ENCODE data around the gene MSS51.

The MSS51 gene

GRCh38 chr10:73376679-73377078, 56.7 kb downstream of the MSS51 start:
- H3K36me3 ChIP-seq (ENCODE audit: low read depth), result peaks cover 84% of the 10 kb centered on the region
- no peaks in the 10 kb centered on the region for H3K9me3 ChIP-seq (ENCODE audit: severe bottlenecking)
- H3K27ac ChIP-seq (ENCODE audit: poor library complexity, severe bottlenecking), result no peak overlapping the region
- no peak overlapping the region for H3K4me3 ChIP-seq (ENCODE audit: severe bottlenecking)
- H3K4me1 ChIP-seq (ENCODE audit: insufficient read depth, poor library complexity, severe bottlenecking), result no peaks in the 10 kb centered on the region
- no peak for TF ChIP-seq CTCF (IDR thresholded peaks at IDR 0.05; ENCODE audit: poor library complexity, severe bottlenecking)
- H3K27me3 ChIP-seq (ENCODE audit: insufficient read depth, poor library complexity, severe bottlenecking), result no peaks in the 10 kb centered on the region
- DNase-seq (ENCODE audit: low spot score), result no peak
- ATAC-seq (ENCODE audit: low read depth), result no peak
